Measurements from ENCODE around the gene MSL1.
A peak's percentile ranks its signal among the peaks of the same experiment; 100 is the strongest.

The MSL1 gene

DNA sequence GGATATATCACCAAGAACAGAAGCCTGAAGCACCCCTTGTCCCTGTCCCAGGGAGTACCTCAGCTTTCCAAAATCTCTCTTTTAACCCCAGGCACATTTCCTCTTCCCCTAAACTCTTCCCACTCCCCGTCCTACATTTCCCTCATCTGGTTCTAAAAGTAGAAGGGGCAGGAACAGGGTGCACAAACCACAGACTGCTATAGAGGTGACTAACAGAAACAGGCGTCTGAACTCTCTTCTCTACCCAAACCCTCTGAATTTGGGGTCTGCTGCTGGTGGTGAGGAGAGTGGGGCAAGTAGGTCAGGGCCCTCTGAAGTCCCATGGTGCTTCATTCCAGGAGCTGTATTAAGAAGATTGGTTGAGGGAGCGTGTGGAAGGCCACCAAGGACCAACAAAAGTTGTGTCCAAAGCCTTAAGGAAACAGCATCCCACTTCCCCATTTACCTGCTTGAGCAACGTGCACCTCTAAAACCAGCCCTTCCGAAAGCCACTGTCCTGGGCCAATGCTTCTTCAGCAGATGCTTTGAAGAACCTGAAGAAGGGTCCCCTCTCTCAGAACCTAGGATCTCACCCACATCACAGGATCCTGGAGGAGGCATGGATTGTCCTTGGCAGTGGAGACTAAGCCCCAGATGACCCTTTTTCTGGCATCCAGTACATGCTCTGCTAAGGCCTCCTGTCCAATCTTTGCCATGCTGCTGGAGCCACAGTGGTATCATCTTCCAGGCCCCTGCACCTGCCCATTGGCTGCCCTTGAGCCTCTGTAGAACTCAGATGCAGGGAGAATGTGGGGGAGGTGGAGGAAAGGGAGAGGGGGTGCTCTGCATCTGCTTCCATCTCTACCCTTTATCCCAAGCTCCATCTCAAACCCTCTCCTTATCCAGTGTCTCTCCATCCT lies 15.7 kb upstream of the MSL1 start:
- no peak for DNase-seq

DNA sequence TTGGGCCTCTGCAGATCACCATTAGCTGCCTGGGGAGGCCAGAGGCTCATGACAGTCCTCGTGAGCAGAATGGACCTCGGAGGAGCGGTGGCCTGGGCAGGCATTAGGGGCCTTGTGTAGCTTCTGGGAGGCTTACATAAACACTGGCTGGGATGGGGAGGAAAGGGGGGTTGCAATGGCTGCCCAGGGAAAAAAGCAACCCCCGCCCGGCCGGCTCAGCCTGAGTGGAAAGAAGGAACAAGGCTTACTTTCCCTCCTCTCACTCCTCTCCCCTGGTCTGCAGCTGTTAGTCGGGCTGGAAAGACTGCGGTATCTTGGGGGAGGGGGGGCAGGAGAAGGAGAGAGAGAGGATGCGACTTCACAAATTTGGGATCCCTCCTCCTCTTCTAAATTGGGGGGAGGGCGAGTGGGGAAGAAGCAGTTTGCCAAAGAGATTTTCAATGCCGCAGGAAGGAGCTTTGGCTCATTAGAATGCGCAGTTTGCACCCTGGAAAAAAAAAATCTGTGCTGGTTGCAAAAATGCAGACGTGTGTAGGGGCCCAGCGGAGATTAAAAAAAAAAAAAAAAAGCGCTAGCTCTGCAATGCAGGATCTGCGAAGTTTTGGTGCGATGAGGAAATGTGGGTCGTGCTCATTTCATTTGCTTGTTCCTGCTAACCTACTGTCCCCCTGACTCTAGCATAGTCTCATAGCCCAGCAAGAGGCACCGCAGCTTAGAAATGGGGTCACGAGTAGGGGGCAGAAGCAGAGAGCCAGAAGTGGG lies 14.8 kb upstream of the MSL1 start:
- peak; percentile 85 for DNase-seq

DNA sequence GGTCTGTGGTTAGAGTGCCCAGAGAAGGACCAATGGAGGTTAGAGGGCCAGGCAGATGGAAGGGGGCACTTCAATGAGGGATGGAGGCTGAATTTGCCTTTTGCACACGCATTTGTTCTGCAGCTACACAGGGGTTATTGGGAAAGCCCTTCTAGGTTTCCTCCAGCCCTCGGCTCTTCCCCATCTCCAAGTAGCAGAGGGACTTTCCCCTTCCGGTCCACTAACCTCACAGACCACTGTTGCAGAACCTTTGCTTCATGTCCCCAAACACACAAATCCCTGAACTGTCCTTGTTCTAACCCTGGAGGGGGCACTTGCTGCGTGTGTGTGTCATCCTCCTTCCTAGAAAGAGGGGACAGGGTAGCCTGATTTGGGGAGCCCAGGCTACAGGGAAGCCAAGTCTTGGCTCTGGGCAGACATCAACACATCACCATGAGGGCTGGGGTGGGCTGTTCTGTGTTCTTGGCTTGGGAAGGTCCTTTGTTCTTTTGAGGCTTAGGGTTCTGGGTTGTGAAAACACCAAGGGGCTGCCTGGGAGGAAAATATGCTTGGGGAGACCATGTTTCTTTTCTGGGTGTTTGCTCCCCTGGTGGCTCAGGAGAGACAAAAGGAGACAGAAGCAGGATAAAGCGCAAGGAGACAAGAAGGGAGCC lies 14.1 kb upstream of the MSL1 start:
- DNase-seq = peak; percentile 43

DNA sequence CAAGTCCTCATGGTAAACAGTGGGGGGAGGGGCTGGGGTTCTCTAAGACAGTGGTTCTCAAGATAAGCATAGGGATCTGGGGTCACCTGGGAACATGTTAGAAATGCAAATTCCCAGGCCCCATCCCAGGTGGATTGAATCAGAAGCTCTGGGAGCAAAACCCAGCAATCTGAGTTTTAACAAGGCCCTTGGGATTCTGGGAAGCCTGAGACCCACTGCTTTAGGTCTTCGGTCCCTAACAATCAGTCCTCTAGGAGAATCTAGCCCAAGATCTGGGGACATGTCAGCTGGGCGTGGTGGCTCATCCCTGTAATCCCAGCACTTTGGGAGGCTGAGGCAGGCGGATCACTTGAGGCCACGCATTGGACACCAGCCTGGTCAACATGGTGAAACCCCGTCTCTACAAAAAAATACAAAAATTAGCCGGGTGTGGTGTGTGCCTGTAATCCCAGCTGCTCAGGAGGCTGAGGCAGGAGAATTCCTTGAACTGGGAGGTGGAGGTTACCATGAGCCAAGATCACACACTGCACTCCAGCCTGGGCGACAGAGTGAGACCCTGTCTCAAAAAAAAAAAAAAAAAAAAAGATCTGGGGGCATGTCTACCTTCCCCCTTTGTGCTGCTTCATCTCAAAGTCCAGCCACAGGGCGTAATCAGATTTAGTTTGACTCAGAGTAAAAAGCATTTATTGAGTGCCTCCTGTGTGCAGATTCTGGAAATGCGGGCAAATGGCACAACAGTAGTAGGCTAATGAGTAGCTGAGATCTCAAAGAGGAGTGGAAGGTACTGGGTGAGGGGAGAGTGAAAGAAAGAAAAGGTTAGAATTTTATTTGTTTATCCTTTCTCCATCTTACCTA lies 12.6 kb upstream of the MSL1 start:
- DNase-seq = peak; percentile 16

DNA sequence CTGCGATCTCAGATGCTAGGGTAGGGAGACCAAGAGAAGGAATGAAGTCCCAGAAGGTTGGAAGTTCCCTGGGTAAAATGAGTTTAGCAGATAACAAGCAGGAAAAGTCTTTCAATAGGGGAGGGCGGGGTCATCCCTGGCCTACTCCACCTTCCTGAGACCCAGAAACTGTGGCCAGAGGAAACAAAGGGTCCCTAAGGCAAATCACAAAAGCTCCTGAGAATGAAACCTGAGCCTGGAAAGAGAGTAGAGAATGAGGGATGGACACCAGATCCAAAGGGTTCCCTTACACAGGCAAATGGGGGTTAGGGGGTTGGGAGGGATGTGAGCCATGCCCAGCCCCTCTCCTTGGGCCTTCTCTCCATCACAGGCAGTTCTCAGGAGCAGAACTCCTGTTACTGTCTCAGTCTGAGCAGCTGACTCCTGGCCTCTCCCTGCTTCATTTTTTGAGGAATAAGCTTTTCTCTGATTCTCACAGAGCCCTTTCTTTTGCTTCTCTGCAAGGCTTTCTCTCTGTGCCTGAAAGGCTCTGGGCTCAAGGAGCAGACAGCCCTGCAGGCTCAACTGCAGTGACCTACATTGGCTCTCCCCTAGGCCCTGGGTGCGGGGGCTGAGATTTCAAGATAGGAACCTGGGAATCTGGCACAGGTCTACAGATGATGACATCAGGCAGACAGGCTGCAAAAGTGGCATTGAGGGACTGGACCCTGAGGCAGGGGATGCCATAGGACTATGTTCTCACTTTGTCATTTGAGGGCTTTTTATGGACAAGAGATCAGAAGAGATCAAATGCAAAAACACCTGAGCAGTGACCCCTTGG lies 11.5 kb upstream of the MSL1 start:
- DNase-seq = no peak

DNA sequence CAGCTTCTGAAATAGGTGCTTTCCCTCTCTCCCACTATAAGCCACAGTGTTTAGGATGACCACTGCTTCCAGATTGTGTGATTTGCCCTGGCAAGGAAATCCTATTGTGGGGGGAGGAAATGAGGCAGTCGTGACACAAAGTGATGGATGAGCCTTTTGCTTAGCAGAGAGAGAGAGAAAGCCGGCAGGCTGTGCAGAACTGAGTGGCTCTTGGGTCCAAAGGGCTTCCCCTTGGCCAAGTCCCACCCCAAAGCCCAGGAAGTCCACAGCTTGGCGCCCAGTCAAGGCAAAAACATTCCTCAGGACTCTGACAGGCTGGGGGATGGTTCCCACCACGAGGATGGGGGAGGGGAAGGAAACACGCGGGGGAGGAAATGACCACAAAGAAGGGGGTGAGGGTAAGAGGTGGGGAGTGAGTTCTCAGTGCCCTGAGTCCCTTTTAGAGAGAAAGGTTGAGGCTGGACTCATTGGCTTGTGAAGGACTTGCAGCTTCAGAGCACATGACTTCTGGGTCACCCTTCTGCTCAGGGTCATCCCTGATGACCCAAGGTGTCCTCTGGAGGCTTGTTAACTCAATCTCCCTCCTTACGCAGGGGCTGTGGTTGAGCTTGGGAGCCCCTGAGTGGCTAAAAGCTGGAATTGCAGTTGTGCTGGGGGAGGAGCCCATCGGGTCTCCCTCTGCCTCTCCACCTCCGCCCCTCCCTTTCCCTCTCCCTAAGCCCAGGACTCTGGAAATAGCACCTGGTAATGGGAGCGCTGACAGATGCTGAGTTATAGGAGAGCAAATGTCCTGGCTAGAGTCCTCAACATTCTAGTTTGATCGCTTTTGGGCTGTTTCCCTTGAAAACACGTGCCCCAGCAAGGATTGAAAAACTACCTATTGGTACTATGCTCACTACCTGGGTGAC lies 10.3 kb upstream of the MSL1 start:
- peak; percentile 95 for DNase-seq

DNA sequence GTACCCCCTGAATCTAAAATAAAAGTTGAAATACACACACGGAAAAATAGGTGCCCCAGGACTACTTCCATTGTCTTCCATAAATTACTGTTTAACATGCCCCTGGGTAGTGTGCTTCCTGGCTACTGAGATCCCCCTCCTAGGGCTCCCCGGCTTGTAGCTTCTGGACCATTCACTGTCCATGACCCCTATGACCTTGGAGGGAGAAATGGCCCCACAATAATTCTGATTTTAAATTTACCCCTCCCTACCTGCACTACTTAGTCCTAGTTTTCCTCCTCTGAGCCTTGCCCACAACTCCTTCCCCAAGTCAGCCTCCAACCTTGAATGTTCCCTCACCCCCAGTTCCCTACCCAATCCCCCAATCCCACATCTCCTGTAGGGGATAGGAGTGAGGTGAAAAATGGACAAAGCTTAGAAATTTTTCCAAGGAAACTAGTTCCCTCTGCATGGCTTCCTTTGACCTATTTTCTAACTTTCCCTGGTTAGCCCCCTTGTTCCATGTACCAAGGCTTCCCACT lies 9.5 kb upstream of the MSL1 start:
- no peak for DNase-seq

DNA sequence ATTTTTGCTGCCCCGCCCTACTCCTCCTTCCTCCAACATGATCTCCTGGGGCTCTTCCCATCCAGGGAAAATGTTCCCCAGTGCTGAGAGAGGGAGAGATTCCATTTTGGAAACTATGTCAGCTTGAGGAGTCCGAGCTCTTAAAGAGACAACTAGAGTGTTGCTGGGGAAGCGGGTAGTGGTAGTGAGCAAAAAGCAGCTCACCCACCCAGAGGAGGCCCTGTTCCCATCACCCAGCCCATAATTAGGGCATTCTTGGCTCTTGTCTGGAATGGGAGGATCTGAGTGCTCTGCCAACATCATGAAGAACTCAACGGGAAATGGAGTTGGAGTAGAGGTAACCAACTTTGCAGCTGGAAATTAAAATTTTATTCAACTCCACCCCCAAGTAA lies 9.1 kb upstream of the MSL1 start:
- peak; percentile 77 for DNase-seq

DNA sequence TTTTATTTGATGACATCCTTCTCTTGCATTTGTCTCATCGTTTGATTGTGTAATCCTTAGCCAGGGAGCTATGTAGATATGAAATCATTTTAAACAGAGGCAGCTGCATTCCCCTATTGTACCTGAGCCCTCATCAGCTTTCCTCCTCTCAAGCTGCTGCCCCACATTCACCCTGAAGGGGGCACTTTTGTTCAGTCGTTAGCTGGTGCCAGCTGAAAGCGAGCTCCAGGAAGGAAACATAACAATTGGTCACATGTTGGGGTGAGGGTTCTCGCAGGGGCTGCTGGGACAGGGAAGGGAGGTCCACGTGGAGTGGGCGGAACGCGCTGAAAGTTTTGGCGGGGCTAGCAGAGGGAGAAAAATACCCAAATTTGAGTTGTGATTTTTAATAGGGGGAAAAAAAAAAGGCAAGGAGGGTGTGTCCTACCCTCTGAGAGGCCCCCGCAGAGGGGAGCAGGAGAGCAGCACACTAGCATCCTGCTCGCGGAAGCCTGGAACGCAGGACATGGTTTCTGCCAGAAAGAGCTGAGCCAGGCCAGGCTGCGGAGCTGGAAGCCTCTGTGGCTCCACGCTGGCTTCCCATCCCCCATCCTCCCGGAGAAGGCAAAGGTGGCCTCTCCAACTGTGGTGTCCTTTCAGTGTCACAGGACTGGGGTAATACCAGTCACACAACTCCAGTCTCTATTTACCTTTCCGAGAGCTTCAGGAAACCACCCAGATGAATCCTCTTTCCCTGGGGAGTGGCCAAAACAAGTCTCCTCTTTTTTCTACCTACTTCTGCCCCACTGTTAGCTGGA lies 8.5 kb upstream of the MSL1 start:
- peak; percentile 97 for DNase-seq

DNA sequence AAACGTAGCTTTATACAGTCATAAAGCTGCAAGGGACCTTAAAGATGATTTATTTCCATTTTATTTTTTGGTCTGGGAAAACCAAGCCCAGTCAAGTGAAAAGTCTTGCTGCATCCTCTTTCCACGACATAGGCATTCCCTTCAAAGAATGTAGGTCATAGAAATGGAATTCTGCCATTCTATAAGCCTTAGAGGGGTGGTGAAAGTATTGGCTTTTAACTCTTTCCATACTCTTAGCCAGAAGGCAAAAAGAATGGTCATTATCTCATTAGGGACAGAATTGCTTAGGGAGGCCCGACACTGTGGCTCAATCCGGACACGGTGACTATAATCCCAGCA lies 7.9 kb upstream of the MSL1 start:
- DNase-seq = no peak

DNA sequence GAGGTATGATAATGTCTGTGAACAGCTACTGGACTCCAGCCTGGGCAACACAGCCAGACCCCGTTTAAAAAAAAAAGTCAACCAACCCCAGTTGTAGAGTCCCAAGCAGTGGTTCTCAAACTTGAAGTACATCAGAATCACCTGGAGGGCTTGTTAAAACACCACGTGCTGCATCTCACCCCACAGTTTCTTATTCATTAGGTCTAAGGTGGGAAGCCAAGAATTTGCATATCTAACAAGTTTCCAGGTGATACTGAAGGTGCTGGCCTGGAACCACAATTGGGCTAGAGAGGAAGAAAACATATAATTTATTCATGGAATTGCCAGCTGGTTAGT lies 6.7 kb upstream of the MSL1 start:
- no peak for DNase-seq

DNA sequence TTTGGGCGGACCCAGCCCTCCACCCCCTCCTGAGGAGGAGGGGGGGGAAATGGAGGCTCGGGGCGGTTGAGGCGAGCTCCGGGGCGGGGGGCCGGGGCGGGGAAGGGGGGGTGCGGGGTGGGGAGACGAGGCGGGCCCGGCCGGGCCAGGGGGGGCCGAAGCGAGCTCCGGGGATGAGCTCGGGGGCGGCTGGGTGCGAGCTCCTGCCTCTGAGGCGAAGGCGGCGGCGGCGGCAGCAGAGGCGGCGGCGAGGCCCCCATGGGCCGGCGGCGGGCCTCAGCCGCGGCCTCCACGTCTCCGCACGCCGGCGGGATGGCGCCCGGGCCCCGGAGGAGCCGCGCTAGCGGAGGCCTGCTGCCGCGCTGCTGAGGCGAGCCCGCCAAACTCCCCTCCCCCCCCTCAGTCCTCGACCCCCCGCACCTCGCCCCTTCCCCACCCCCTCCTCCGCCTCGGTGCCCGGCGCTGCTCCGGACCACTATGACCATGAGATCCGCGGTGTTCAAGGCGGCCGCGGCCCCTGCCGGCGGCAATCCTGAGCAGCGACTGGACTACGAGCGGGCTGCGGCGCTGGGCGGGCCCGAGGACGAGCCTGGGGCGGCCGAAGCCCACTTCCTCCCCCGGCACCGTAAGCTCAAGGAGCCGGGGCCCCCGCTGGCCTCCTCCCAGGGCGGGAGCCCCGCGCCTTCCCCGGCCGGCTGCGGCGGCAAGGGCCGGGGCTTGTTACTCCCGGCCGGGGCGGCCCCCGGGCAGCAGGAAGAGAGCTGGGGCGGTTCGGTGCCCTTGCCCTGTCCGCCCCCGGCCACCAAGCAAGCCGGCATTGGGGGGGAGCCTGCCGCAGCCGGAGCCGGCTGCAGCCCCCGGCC lies 596 bp downstream of the MSL1 start:
- peak; percentile 63 for DNase-seq

DNA sequence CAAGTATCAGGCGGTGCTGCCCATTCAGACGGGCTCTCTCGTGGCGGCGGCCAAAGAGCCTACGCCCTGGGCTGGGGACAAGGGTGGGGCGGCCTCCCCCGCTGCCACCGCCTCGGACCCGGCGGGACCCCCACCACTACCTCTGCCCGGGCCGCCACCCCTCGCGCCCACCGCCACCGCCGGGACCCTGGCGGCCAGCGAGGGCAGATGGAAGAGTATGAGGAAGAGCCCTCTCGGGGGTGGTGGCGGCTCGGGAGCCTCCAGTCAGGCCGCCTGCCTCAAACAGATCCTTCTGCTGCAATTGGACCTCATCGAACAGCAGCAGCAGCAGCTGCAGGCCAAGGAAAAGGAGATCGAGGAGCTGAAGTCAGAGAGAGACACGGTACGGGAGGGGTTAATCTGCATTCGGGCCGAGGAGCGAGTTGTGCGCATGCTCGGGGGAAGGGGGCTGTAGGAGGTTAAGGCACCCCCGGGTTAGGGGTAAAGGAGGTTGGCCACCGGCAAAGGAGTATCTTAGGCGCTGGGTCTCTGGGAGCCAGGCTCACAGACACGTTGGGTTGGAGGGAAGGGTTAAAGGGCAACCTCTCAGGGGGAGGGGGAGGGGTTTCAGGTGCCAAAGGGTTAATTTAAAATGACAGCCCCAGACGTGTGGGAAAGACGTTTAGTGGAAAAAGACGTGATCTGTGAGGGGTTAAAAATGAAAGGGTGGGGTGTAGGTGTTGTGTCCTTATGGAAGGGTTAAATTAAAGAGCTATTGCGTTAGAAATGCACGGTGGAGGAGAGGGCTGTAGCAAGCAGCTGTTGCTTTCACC lies 1.4 kb downstream of the MSL1 start:
- peak; percentile 71 for DNase-seq

DNA sequence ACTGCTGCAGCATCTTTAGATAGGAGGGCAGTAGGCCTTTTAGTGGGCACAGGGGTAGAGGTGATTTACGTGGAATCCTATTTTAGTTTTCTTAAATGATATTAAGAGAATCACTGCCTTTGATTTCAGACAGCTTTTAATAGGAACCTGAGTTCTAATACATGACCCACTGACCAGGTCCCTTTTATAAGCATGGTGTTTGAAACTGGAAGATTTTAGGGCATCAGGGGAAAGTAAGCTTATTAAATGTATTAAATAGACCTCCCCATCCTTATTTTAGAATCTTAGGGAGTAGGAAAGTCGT lies 2.0 kb downstream of the MSL1 start:
- no peak for DNase-seq

DNA sequence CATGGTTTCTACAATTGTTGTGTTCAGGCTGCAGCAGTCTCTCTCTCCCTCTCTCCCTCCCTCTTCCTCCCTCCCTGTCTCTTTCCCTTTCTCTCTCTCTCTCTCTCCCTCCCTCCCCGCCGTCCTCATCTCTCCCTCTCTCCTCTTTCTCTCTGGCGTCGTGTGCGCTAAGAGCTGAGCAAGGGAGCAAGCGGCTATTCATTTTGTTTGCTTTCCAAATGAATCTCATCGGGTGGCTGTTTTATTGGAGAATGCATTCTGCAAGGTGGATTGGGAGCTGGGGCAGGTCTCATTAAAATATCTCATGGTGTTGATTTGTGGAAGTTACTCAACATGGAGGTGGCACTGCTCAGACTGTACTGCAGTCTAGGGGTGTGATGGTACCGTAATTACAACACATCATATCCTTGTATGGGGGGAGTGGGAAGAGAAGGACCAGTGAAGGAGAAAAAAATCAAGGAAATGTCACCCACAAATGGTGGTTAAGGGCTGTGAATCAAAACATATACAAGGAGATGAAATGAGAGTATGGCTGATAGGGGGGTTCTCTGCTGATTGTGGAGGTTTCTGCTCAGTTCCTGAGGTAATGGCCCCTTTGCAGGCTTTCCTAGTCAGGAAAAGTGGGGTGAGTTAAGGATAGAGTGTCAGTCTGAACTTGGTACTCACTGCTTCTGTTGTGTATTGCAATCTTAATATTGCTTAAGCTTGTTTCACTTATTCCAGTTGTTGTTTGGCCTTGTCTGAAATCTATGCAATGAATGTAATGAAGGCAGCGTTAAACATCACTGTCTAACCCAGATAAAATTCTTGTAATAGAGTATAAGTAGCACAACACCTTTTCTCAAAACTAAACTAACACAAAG lies 2.7 kb downstream of the MSL1 start:
- DNase-seq = no peak

DNA sequence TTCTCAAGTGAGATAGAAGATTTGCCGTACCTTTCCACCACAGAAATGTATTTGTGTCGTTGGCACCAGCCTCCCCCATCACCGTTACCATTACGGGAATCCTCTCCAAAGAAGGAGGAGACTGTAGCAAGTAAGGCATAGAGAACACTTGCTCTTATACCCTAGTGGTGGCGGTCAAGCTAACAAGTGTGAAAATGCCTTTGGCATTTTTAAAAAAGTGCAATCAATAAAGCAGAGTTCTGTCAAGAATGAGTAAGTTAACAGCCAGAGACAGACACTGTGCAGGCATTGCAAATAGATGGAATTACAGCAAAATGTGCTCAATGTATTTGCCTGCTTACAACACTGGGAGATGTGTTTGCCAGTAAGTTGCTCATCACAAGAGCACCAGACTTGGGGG lies 7.7 kb downstream of the MSL1 start:
- DNase-seq = no peak

All from femur (tissue), 1 donor.